Stimulated activated CD4-positive, alpha-beta T cell treated with anti-CD3 and anti-CD28 coated beads, Interleukin-4, amount 100 ng/mL, for 4 hours (primary cell): ENCODE data around the gene OR2T27.
"Not testable (repeated sequence)": the region's sequence is repeated elsewhere in the genome, so short reads cannot be mapped to it uniquely, and the experiment has no call there.

Experiments used
- DNase-seq, 2 experiments: peaks; one replicate each; pipeline ENCODE4 v3.0.0-alpha.2; 2020

OR2T27 gene, protein sequence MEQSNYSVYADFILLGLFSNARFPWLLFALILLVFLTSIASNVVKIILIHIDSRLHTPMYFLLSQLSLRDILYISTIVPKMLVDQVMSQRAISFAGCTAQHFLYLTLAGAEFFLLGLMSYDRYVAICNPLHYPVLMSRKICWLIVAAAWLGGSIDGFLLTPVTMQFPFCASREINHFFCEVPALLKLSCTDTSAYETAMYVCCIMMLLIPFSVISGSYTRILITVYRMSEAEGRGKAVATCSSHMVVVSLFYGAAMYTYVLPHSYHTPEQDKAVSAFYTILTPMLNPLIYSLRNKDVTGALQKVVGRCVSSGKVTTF

DNA sequence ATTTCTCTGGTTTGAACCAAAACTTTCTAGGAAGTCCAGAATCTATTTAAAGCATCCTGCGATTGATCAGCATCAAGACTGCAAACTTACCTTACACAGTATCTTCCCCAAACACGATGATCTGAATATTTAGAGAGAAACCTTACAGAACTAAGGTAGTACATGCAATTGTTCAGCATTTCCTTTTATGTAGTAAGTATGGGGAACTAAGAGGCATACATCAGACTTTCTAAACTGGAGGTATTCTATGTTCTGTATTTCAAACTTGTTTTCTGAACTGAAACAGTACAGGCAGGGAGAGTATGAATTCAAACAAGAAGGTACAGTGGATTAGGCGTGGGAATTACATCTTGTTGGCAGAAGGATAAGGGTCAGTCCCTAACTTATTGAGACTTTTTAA is at the start of gene OR2T27:
Gene OR2T27 (minus strand): TSS at position 175 of the 400 bp plus-strand sequence. CDS start 4,644 bp downstream, outside the sequence.
- not testable (repeated sequence) for DNase-seq

DNA sequence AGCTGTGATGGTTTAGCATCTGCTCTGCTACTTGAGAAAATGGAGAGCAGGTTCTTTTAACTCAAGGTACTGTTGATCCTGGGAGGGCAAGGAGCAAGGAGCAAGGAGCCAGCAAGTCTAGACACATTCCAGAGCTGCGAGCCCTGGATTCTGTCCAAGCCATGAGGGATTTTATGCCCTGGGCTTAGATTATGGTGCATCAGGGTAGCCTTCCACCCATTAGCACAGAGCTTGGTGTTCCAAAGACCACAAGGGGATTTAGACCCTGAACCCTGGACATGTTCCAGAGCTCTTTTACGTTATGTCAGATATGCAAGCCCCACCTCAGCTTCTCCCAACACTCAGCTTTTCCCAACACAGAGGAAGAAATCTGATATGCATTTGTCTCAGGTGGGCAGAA is 49.3 kb upstream of the OR2T27 start:
- no peak for DNase-seq

DNA sequence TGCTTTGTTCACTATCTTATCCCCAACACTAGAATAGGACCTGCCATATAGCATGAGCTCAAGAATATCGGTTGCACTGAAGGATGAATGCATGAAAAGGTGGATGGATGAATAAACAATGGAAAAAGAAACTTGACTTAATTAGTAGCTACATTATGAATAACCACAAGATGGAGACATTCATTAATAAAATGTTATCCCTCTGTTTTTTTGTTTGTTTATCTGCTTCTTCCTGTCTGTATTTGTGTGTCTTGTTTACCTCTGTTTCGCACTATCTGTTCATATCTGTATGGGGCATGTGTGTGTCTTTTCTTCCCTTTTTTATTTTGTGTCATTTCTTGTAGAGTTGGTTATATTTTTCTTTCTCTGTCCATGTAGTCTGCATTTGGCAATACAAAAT is 48.3 kb upstream of the OR2T27 start:
- no peak for DNase-seq

DNA sequence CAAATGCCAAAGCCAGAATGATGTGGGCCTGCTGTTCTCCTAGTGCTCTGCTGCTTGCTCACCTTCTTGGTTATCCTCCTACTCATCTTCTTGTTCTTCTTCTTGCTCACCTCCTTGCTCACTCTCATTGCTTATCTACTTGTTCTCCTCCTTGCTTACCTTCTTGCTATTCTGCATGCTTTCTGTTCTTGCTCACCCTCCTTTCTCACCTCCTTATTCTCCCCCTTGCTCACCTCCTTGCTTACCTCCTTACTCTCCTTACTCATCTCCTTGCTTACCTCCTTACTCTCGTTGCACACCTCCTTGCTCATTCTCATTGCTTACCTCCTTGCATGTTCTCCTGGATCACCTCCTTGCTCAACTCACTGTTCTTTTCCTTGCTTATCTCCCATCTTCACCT is 47.4 kb upstream of the OR2T27 start, which contains the start of gene OR14I1:
Gene OR14I1 (minus strand): TSS at position 53 of the 400 bp plus-strand sequence.
- DNase-seq = no peak

DNA sequence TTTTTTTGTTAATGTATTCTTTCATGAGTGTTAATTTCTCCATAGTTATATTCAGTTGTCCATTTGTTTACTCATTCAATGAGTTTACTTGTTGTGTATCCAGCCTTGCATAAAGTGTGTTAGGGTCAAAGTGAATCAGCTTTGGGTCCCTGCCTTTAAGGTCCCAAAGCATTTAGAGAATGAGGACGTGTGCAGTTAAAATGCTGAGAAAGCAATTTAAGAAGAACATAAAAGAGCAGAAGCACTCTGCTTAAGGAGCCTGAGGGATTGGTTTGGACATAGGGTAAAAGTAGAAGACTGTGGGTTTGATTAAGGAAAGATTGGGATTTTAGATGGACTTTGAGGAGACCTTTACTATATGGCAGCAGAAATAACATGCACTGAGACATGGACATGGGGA is 43.8 kb upstream of the OR2T27 start:
- no peak for DNase-seq

DNA sequence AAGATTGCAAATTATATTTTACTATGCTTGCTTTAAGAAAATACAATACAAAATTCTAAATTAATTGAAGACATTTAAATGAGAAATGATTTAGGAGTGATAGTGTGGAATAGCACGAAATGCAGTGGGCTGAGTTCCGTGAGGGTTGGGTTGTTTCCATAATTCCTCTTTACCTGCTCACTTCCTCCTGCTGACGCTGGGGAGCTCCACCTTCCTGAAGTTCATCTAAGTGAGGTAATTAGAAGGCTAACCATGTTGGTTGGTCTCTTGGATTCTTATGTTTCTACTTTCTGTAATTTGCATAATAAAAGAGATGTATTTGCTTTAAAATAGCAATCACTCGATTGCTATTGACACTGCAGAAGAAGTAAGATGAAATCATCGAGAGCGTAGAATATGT is 42.6 kb upstream of the OR2T27 start:
- no peak for DNase-seq

DNA sequence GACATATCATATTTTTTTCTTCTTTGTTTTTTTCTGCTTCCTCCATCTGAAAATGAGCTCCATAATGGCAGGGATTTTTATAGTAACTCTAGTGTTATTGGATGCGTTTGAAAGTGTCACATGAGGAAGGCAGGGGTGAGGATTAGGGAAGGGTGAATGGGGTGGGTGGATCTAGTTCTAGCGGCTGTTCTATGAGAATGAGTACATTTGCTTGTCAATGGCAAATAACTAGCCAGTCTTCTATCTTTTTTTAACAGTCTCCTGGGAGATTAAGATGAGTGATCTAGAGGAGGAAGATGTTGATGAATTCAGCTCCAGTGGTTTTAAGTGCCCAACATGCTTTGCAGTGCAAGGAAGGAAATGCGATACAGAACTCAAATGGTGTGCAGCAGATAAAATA is 41.4 kb upstream of the OR2T27 start:
- DNase-seq = no peak

DNA sequence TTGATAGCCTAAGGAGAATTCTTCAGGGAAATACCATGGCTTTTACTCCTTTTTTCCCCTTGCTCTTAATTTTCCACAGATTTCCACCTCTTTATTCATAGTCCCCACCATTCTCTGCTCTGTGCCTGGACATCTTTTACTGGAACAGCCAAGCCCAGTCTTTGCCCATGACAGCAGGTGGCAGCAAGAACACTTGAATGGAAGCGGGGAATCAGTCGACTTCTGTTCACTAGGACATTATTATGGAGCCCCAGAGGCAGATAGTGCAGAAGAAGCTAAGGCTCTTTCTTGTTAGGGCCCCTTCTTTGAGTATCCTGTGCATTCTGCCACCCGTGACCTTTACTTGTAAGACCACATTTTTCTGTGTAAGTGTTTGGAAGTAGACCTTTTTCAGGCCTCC is 40.9 kb upstream of the OR2T27 start:
- DNase-seq = no peak

DNA sequence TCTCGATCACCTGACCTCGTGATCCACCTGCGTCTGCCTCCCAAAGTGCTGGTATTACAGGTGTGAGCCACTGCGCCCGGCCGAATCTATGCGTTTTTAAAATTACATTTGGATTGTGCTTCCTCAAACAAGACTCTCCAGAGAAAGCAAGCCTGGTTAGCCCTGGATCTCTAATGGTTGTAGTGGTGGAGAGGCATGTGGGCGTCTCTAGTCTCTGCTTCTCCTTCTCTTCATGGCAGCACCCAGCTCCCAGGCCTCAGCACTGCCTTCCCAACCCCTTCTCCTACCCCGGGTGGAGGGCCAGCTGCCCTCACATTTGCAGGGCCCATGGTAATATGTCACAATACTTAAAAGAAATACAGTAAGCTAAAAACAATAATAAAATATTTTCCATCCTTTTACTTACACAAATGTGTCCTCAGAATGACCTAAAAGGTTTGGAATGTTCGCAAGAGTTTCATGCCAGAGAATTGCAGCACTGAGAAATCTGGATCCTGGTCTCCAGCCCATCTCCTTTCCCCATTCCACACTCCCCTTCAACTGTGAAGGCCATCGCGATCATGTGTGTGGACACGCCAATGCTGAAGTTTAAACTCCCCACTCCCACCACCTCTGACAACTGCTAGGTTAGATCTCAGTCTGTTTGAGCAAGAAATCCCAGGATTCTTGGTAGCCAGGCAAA is 40.3 kb upstream of the OR2T27 start:
- no peak for DNase-seq

DNA sequence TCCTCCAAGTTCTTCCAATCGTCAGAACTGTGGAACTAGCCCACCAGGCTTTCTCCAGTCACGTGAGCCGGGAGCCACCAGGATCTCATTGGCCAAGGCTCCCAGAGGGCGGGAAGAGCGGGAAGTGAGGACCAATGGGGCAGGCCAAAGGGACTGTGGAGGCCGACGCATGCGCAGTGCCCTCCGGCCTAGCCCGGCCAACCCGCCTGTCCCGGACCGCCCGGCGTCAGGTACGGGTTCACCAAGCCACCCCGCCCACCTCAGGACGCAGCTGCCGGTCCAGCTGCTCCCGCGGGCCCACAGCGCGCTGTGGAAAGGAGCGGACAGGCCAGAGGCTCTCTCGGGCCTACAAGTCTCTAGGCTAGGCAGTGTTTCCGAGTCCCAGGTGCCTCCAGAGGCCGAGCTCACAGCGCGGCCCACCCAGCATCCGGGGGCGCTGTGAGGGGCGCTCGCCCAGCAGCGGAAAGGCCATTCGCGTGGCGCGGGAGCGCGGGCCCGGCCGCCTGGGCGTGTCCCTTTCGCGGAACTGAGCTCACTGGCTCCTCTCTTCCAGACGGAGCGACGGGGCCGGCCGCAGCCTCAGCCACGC is 36.3 kb upstream of the OR2T27 start:
- no peak for DNase-seq

DNA sequence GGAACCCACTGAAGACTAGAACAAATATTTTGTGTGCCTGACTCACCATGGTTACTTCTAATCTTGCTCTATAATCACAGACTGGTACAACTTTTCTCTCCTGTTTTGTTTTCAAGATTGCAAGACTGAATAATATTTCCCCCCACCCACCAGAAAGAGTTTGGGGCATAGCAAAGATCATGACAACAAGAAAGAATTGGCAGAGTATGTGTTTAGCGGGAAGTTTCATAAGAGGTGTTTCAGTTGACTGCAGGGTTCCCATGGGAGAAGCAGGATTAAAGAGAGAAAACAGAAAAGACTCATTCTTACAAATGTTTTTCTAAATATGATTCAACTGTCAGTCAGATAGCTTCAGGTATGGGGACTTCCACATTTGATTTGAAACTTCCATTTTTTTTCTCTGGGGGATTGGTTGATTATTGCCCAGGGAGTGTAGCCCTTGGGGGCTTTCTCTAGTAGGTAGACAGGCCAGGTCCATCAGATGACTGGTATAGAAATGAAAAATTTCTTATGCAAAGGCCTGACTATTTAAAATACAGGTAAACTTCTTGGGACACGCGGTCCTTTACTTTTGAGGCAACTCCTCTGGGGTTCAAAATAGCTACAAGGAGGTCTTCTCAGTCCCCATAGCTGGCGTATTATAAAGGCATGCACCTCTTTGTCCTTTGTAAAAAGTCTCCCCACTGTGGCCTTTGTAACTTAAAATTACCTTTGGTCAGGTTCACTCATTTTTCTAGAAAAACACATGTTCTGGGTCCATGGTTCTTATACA is 33.4 kb upstream of the OR2T27 start:
- DNase-seq = no peak

DNA sequence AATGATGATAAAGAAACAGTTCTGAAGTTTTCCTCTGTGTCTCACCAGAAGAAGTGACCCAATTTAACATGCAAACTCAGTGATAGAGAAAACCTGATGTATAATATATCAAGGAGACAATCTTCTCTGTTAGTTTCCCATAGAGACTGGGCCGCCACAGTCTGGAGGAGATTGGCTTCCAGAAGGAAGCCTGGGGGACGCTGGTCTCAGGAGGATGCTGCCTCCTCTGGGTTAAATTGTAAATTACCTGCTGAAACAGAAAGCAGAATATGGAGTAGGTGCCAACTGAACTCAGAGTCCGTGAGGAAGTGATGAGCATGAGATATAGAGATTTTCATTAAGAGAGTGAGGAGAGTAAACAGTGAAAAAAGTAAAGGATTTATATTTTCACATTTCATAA is 31.5 kb upstream of the OR2T27 start:
- no peak for DNase-seq

DNA sequence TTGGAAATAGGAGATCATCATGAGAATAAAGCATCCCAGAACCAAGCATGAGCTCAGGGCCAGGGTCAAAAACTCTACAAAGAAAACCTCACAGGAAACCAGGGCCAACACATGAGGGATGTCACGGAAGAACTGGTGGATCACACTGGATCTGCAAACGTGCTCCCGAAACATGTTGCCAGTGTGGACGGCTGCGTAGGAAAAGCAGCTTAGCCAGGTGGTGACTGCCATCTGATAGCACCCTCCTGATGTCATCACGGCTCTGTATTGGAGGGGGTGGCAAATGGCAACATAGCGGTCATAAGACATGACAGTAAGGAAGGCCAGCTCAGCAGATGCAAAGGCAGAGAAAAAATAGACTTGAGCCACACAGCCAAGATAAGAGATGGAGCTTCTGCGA is 26.3 kb upstream of the OR2T27 start:
- DNase-seq = no peak

DNA sequence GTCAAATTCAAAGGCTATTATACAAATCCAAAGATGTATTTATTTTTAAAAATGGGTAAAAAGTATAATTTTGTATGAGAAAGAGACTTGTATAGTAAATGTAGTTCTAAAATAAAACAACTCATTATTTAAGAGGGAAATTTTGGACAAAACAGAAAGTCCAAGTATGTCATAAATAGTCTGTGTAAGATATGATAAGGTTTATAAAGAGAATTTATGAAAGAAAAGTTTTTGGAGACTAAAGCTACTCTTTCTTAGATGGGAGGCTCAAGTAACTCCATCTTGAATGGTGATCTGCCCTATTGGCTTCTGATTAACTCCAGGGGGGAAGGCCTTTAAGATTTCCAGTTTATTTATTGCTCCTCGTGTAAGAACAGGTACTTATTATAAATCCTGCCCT is 14.7 kb upstream of the OR2T27 start:
- DNase-seq = no peak

DNA sequence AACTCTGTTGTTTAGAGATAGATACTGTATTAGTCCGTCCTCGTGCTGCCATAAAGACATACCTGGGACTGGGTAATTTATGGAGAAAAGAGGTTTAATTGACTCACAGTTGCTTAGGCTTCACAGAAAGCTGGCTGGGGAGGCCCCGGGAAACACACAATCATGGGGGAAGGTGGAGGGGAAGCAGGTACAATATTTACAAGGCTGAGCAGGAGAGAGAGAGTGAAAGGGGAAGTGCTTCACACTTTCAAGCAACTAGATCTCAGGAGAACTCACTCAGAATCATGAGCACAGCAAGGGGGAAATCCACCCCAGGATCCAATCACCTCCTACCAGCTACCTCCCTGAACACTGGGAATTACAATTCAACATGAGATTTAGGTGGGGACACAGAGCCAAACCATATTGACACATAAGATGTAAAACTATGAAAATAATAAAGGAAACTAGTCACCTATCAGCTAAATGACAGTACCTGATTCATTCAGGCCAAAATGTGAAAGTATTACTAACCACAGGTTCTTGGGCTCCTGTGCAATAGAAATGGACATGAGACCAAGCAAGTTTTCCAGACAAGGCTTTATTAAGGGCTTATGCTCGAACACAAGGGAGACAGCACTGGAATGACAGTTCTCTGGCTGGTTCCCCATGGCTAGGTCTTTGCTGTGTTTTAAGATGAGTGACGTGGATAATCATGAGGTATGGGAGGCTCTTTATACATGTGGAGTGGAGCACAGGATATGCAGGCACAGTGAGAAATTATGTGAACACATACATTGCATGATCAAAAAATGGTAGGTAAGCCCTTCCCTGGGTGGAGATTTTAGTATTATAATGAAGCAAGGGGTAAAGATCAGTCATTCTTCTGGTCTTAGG is 8.4 kb upstream of the OR2T27 start:
- not testable (repeated sequence) for DNase-seq

DNA sequence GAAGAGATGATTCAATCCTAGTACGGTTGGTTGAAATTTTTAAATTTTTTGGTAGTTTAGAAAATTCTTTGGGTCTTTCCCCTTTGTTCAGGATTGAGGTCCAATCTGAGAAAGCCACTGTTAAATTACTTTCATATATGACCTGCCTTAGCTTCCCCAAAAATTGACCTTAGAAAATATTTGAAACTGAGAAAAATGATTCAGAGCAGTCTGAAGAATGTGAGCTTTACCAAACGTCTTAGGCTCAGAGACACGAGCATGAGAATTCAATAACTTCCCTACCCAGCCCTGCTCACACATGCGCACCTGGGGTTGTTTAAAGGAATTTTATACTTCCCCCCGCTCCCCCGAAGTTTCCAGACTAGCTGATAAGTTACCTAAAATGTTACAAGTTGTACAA is 1.5 kb upstream of the OR2T27 start:
- not testable (repeated sequence) for DNase-seq

DNA sequence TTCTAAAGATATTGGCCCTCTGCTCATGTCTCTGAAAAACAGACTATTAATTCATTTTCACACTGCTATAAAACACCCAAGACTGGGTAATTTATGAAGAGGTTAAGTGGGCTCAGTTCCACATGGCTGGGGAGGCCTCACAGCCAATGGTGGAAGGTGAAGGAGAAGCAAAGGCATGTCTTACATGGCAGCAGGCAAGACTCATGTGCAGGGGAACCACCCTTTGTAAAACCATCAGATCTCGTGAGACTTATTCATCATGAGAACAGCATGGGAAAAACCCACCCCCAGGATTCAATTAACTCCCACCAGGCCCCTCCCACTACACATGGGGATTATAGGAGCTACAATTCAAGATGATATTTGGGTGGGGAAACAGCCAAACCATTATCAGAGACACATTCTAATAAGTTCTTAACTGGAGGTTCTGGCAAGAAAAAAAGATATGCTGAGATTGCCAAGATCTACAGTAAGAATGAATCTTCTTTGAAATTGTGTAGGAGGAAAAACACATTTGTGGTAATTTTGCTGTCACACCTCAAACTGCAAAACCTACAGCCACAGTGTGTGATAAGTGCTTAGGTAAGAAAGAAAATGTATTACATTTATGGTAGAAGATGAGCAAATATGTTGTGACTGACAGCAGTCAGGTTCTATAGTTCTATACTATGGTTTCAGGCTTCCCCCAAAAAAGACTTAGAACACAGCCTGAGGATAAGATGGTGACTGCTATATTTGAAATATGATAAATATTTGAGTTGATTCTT is 6.4 kb downstream of the OR2T27 start:
- DNase-seq = not testable (repeated sequence)

DNA sequence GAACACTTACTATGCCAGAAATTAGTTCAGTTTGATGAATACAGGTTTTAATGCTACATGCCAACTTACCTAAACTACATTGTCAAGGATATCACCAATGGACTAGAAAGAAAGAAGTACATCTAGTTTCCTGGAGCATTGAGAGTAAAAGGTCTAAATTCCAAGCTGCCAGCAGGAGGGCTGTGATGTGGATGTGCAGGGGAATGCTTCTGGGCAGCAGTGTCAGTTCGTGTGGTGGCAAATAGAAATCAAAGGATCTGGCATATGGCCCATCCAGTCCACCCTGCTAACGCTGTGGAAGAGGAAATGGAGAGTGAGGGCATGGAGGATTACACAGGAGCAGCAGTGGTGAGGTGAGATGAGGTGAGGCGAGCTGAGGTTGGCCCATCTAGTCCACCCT is 10.2 kb downstream of the OR2T27 start, which contains the start of gene OR2T35:
Gene OR2T35 (minus strand): TSS at position 101 of the 400 bp plus-strand sequence. CDS start 6,020 bp downstream, outside the sequence.
- DNase-seq = not testable (repeated sequence)

DNA sequence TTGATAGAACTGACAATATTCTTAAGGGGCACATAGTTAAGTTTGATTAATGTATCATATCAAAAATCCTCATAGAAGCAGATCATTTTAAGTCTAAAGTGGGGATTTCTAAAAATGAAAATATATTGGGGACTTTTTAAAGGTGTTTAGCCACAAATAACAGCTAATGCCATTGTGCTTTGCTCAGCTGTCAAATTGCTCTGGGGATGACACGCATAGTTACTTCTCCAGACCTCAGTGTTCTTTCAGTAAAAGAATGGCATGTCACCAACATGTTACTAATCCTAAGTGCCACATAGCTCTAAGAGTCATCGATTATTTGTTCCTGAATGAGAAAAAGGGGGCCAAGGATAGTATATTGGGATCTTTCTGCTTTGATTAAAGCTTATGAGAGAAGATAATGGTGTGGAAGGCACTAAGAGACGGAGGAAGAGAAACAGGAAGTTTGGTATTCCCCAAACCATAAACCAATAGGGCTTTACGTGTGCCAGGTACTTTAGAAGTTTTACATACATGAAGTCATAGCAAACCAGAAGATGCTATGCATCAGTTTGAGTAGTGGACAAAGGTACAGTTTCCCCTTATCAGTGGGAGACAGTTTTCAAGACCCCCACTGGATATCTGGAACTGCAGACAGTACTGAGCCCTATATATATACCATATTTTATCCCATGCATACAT is 12.2 kb downstream of the OR2T27 start:
- not testable (repeated sequence) for DNase-seq

DNA sequence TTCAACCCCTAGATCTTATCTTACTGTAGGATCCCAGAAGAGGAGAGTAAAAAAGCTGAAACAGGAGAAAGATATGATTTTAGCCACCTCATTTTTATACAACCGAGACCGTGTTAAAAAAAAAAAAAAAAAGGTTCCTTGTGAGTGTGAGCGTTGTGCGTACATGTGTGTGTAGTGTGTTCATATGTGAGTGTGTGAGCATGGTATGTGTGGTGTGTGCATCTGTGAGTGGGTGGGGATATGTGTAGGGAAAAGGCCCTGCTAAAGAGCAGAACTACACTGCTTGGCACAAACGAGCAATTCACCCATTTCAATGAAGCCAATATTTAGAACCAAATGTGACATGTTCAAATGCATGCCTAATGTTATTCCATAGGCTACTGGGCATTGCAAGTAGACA is 13.7 kb downstream of the OR2T27 start:
- DNase-seq = not testable (repeated sequence)

DNA sequence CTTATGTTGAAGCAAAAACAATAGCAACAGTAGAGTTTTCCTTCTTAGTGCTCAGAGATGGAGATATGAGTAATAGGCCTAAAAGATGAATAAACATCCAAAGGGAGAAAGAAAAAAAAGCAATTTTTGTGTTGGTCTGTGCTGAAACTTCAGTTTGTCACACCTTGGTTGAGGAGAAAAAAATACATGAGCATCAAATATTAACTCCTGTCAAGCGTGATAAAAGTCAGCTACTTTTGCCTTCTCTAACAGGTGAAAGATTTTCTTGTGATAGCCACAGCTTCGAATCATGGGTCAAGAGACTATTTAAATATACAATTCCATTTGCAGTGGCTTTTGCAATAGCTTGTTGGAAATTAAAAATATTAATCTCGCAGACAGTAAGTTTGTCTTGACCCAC is 14.4 kb downstream of the OR2T27 start:
- DNase-seq = not testable (repeated sequence)
